ENCODE results near the gene CLCNKA.

DNA sequence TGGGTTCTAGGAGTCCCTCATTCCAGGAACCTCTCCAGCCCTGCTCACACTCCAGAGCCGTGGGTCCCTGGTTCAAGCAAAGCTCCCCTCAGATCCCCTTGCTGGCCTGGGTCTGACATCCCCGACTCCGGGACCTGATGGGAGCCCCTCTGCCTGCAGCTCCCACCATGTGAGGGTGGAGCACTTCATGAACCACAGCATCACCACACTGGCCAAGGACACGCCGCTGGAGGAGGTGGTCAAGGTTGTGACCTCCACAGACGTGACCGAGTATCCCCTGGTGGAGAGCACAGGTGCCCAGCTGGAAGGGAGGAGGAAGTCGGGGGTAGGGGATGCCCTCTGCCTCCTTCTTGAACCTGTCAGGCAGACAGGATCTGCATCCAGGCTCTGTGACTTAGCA lies 9.7 kb downstream of the CLCNKA start:
- TF ChIP-seq, protein P1, sequence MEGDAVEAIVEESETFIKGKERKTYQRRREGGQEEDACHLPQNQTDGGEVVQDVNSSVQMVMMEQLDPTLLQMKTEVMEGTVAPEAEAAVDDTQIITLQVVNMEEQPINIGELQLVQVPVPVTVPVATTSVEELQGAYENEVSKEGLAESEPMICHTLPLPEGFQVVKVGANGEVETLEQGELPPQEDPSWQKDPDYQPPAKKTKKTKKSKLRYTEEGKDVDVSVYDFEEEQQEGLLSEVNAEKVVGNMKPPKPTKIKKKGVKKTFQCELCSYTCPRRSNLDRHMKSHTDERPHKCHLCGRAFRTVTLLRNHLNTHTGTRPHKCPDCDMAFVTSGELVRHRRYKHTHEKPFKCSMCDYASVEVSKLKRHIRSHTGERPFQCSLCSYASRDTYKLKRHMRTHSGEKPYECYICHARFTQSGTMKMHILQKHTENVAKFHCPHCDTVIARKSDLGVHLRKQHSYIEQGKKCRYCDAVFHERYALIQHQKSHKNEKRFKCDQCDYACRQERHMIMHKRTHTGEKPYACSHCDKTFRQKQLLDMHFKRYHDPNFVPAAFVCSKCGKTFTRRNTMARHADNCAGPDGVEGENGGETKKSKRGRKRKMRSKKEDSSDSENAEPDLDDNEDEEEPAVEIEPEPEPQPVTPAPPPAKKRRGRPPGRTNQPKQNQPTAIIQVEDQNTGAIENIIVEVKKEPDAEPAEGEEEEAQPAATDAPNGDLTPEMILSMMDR (conservative IDR thresholded peaks at IDR 0.05) = no peak
- TF ChIP-seq ZFX (IDR thresholded peaks at IDR 0.05) = no peak

Data from C4-2B (cell line).